ENCODE measurements around the gene OR51B2.

The OR51B2 gene

DNA sequence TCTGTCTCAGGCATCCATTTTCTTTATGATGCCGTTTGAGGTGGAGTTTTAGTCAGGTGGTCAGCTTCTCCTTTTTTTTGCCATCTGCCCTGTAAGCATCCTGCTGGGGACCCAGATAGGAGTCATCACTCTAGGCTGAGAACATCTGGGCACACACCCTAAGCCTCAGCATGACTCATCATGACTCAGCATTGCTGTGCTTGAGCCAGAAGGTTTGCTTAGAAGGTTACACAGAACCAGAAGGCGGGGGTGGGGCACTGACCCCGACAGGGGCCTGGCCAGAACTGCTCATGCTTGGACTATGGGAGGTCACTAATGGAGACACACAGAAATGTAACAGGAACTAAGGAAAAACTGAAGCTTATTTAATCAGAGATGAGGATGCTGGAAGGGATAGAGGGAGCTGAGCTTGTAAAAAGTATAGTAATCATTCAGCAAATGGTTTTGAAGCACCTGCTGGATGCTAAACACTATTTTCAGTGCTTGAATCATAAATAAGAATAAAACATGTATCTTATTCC lies 43.5 kb downstream of the OR51B2 start:
- Histone ChIP-seq H3K27me3 (ENCODE audit: control insufficient read depth, insufficient read depth, low read length) (no peaks in the 10 kb centered on the region), H3K4me3 (ENCODE audit: low read length) (no peak overlapping the region), H3K27ac (ENCODE audit: low read length) (no peak overlapping the region), H3K9ac (ENCODE audit: low read length) (no peak overlapping the region), H3K9me3 (ENCODE audit: control insufficient read depth, low read depth, low read length) (no peaks in the 10 kb centered on the region), H3K36me3 (ENCODE audit: control insufficient read depth, low read depth, low read length) (no peaks in the 10 kb centered on the region), H3K4me1 (ENCODE audit: control insufficient read depth, low read depth, low read length) (no peaks in the 10 kb centered on the region)

DNA sequence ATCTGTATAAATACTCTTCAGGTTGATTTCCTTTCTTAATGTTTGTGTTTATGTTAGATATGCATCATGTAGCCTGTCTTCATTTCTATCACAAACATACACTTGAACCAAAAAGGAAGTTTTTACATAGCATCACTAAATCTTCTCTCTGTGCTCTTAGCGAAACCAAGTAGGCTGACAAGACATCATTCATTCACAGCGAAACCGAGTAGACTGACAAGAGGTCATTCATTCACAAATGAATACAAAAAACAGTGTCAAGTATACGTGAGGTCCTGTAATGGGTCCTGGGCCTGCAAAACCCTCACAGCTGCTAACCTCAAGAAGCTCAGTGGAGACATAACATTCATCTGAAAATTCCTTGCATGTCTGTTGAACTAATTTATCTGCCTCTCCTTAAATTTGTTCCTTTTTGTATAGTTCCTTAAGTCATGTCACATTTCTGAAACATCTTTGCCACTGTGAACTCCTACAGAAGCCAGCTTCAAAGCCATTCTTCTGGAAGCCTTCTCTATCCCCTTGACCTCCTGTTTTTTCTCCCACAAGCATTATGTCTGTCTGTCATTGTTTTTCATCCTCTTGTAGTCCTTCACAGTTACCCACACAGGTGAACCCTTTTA lies 44.5 kb downstream of the OR51B2 start:
- Histone ChIP-seq H3K4me1 (ENCODE audit: control insufficient read depth, low read depth, low read length) (peaks cover 2% of the 10 kb centered on the region), H3K9ac (ENCODE audit: low read length) (no peak overlapping the region), H3K36me3 (ENCODE audit: control insufficient read depth, low read depth, low read length) (no peaks in the 10 kb centered on the region), H3K4me3 (ENCODE audit: low read length) (no peak overlapping the region), H3K9me3 (ENCODE audit: control insufficient read depth, low read depth, low read length) (no peaks in the 10 kb centered on the region), H3K27ac (ENCODE audit: low read length) (no peak overlapping the region), H3K27me3 (ENCODE audit: control insufficient read depth, insufficient read depth, low read length) (no peaks in the 10 kb centered on the region)

DNA sequence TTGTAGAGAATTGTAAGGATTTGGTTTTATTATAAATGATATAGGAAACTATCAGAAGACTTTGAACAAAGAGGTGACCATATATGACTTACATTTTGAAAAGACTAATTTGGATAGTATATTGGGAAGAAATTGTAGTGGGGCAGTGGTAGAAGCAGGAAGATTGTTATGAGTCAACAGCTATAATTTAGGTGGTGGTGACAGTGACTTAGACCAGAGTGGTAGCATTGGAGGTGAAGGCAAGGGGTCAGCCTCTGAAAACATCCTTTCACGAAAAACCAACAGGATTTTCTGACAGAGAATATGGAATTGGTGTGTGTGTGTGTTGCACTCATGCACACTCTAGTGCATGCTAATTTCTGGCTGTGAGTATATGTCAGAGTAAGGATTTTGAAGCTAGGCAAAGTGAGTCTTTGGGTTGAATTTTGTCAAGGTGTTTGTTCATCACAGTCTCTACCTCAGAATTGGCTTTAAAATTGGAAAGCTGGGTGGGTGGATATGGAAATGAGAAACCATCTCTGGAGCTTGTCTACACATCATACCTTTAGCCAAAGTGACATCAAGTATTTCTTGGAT lies 46.2 kb downstream of the OR51B2 start:
- Histone ChIP-seq H3K36me3 (ENCODE audit: control insufficient read depth, low read depth, low read length) (no peaks in the 10 kb centered on the region), H3K4me1 (ENCODE audit: control insufficient read depth, low read depth, low read length) (peaks cover 5% of the 10 kb centered on the region), H3K27ac (ENCODE audit: low read length) (no peak overlapping the region), H3K9ac (ENCODE audit: low read length) (no peak overlapping the region), H3K4me3 (ENCODE audit: low read length) (no peak overlapping the region), H3K9me3 (ENCODE audit: control insufficient read depth, low read depth, low read length) (no peaks in the 10 kb centered on the region), H3K27me3 (ENCODE audit: control insufficient read depth, insufficient read depth, low read length) (no peaks in the 10 kb centered on the region)

GRCh38 chr11:5276697-5277096 lies 47.4 kb downstream of the OR51B2 start:
- H3K4me1 ChIP-seq (ENCODE audit: control insufficient read depth, low read depth, low read length) = peaks cover 5% of the 10 kb centered on the region
- H3K9me3 ChIP-seq (ENCODE audit: control insufficient read depth, low read depth, low read length) = no peaks in the 10 kb centered on the region
- no peak overlapping the region for H3K9ac ChIP-seq (ENCODE audit: low read length)
- H3K27ac ChIP-seq (ENCODE audit: low read length) = no peak overlapping the region
- no peaks in the 10 kb centered on the region for H3K27me3 ChIP-seq (ENCODE audit: control insufficient read depth, insufficient read depth, low read length)
- no peaks in the 10 kb centered on the region for H3K36me3 ChIP-seq (ENCODE audit: control insufficient read depth, low read depth, low read length)
- no peak overlapping the region for H3K4me3 ChIP-seq (ENCODE audit: low read length)

- Histone ChIP-seq H3K9ac (ENCODE audit: low read length) (no peak overlapping the region), H3K9me3 (ENCODE audit: control insufficient read depth, low read depth, low read length) (no peaks in the 10 kb centered on the region), H3K4me1 (ENCODE audit: control insufficient read depth, low read depth, low read length) (peaks cover 5% of the 10 kb centered on the region), H3K4me3 (ENCODE audit: low read length) (no peak overlapping the region), H3K27ac (ENCODE audit: low read length) (no peak overlapping the region), H3K36me3 (ENCODE audit: control insufficient read depth, low read depth, low read length) (no peaks in the 10 kb centered on the region), H3K27me3 (ENCODE audit: control insufficient read depth, insufficient read depth, low read length) (no peaks in the 10 kb centered on the region)
Observed at GRCh38 chr11:5275369-5276110, 48.6 kb downstream of the OR51B2 start.

DNA sequence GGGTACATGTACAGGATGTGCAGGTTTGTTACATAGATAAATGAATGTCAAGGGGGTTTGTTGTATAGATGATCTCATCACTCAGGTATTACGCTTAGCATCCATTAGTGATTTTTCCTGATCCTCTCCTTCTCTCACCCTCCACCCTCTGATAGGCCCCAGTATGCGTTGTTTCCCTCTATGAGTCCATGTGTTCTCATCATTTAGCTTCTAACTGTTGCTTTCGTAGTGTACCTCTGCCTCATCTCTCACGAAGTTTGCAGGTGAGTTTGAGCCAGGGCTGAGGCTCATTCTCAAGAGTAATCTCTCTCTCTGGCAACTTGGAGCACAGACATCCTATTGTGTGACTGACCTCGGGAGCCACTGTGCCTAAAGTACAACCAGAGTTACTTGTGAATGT lies 49.7 kb downstream of the OR51B2 start:
- Histone ChIP-seq H3K9me3 (ENCODE audit: control insufficient read depth, low read depth, low read length) (no peaks in the 10 kb centered on the region), H3K4me1 (ENCODE audit: control insufficient read depth, low read depth, low read length) (peaks cover 5% of the 10 kb centered on the region), H3K27me3 (ENCODE audit: control insufficient read depth, insufficient read depth, low read length) (no peaks in the 10 kb centered on the region), H3K36me3 (ENCODE audit: control insufficient read depth, low read depth, low read length) (no peaks in the 10 kb centered on the region), H3K9ac (ENCODE audit: low read length) (no peak overlapping the region), H3K27ac (ENCODE audit: low read length) (no peak overlapping the region), H3K4me3 (ENCODE audit: low read length) (no peak overlapping the region)
